Duodenal mucosa (tissue), 2 donors: ENCODE data around the gene NUPR1.
"Not testable (repeated sequence)": the region's sequence is repeated elsewhere in the genome, so short reads cannot be mapped to it uniquely, and the experiment has no call there.

Experiments used
- H3K27ac ChIP-seq: one replicate; pipeline ENCODE4 v1.7.0; 2013; ENCODE audit warnings: low read depth, low read length
- H3K27me3 ChIP-seq, 2 donors: one replicate each; pipeline ENCODE4 v1.7.0; 2013; ENCODE audit warnings: low read length in 2 of 2, control low read depth in 1 of 2; ENCODE audit not compliant: insufficient read depth in 2 of 2, control insufficient read depth in 1 of 2
- H3K36me3 ChIP-seq, 2 donors: one replicate each; pipeline ENCODE4 v1.7.0; 2013; ENCODE audit warnings: low read length in 2 of 2, control low read depth in 1 of 2; ENCODE audit not compliant: insufficient read depth in 2 of 2, control insufficient read depth in 1 of 2
- H3K4me1 ChIP-seq, 2 donors: one replicate each; pipeline ENCODE4 v1.7.0; 2013; ENCODE audit warnings: low read length in 2 of 2, control low read depth in 1 of 2; ENCODE audit not compliant: insufficient read depth in 2 of 2, control insufficient read depth in 1 of 2
- H3K4me3 ChIP-seq, 2 donors: one replicate each; pipeline ENCODE4 v1.7.0; 2013; ENCODE audit warnings: low read length in 2 of 2, low read depth in 1 of 2
- H3K9ac ChIP-seq, 2 donors: one replicate each; pipeline ENCODE4 v1.7.0; 2013; ENCODE audit warnings: low read length in 2 of 2, low read depth in 1 of 2
- H3K9me3 ChIP-seq, 2 donors: one replicate each; pipeline ENCODE4 v1.7.0; 2013; ENCODE audit warnings: low read length in 2 of 2, control low read depth in 1 of 2; ENCODE audit not compliant: control insufficient read depth in 1 of 2

The NUPR1 gene

GRCh38 chr16:28511031-28511430, 27.7 kb downstream of the NUPR1 start:
- Histone ChIP-seq H3K36me3 (no peaks in the 10 kb centered on the region), H3K9me3 (no peaks in the 10 kb centered on the region), H3K4me1 (peaks cover 0 to 3% of the 10 kb centered on the region in 2 donors), H3K9ac (no peak overlapping the region), H3K27me3 (no peaks in the 10 kb centered on the region), H3K27ac (no peak overlapping the region), H3K4me3 (no peak overlapping the region)

GRCh38 chr16:28505489-28506137, 33.2 kb downstream of the NUPR1 start:
- Histone ChIP-seq H3K27ac (no peak overlapping the region), H3K4me3 (no peak overlapping the region), H3K27me3 (no peaks in the 10 kb centered on the region), H3K4me1 (peaks cover 0 to 3% of the 10 kb centered on the region in 2 donors), H3K9ac (no peak overlapping the region), H3K9me3 (no peaks in the 10 kb centered on the region), H3K36me3 (no peaks in the 10 kb centered on the region)

GRCh38 chr16:28504707-28505404, 33.9 kb downstream of the NUPR1 start:
- H3K27me3 ChIP-seq: no peaks in the 10 kb centered on the region
- H3K9ac ChIP-seq: no peak overlapping the region

GRCh38 chr16:28503470-28504259, 35.1 kb downstream of the NUPR1 start:
- peaks cover 0 to 3% of the 10 kb centered on the region in 2 donors for H3K4me1 ChIP-seq
- H3K36me3 ChIP-seq: no peaks in the 10 kb centered on the region
- H3K9ac ChIP-seq: no peak overlapping the region
- H3K27me3 ChIP-seq: no peaks in the 10 kb centered on the region
- H3K9me3 ChIP-seq: no peaks in the 10 kb centered on the region
- H3K4me3 ChIP-seq: no peak overlapping the region
- H3K27ac ChIP-seq: no peak overlapping the region

More at GRCh38 chr16:28504707-28505404, 33.9 kb downstream of the NUPR1 start:
- peaks cover 0 to 3% of the 10 kb centered on the region in 2 donors for H3K4me1 ChIP-seq
- no peak overlapping the region for H3K27ac ChIP-seq
- H3K36me3 ChIP-seq: no peaks in the 10 kb centered on the region
- no peaks in the 10 kb centered on the region for H3K9me3 ChIP-seq
- no peak overlapping the region for H3K4me3 ChIP-seq

GRCh38 chr16:28502290-28502689, 36.5 kb downstream of the NUPR1 start:
- Histone ChIP-seq H3K4me1 (peaks cover 0 to 1% of the 10 kb centered on the region in 2 donors), H3K9me3 (no peaks in the 10 kb centered on the region), H3K36me3 (no peaks in the 10 kb centered on the region), H3K27me3 (no peaks in the 10 kb centered on the region), H3K4me3 (no peak overlapping the region), H3K9ac (no peak overlapping the region), H3K27ac (no peak overlapping the region)

DNA sequence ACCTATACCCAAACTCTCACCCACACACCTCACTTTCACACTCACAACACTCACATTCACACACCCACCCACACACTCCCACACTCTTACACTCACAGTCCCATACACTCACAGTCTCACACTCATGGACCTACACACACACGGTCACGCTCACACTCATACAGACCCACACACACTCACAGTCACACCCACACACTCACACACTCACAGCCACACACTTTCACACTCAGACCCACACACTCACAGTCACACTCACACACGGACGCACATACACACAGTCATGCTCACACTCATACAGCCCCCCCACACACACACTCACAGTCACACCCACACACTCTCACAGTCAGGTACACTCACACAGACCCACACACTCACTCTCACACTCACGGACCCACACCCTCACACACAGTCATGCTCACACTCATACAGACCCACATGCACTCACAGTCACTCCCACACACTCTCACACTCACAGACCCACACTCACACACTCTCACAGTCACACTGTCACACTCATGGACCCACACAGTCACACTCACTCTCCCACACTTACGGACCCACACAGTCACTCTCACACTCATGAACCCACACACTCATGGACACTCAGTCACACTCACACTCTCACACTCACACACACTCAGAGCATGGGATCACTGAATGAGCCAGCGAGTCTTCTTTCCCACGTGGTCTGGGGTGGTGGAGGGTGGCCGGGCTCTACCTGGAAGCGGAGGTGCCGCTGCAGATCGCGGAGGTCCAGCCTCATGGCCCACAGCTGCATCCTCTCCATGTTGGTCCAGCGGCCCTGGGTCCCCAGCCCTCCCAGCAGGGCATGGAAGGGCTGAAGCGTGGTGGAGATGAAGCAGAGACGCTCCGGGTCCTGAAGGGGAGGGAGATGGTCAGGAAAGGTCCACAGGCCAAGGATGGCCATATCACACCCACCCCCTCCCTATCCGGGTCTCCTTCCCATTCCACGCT, 37.2 kb downstream of the NUPR1 start:
- Histone ChIP-seq H3K9ac (no peak overlapping the region), H3K36me3 (no peaks in the 10 kb centered on the region), H3K9me3 (no peaks in the 10 kb centered on the region), H3K27me3 (no peaks in the 10 kb centered on the region), H3K4me3 (no peak overlapping the region), H3K27ac (no peak overlapping the region), H3K4me1 (peaks cover 0 to 6% of the 10 kb centered on the region in 2 donors)

DNA sequence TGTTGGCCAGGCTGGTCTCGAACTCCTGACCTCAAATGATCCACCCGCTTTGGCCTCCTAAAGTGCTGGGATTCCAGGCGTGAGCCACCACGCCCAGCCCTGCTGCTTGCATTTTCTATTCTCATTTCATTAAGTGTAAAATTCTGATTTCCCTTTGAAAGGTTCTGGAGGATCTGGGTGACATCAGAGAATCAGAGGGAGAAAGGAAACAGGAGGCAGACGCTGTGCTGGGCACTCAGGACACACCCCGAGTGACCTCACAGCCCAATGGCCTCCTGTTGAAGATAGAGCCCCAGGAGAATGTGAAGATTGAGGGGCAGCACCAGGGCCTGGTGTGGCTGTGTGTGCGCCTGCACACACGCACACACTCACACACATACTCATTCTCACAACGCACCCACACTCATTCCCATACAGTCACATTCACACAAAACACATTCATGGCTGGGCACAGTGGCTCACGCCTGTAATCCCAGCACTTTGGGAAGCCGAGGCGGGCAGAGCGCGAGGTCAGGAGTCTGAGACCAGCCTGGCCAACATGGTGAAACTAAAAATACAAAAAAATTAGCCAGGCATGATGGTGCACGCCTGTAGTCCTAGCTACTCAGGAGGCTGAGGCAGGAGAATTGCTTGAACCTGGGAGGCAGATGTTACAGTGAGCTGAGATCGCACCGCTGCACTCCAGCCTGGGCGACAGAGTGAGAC, 38.1 kb downstream of the NUPR1 start:
- not testable (repeated sequence) for H3K4me3 ChIP-seq, H3K27ac ChIP-seq, H3K4me1 ChIP-seq, H3K9ac ChIP-seq, H3K27me3 ChIP-seq, H3K36me3 ChIP-seq, H3K9me3 ChIP-seq

- no peaks in the 10 kb centered on the region for H3K27me3 ChIP-seq
- peaks cover 0 to 10% of the 10 kb centered on the region in 2 donors for H3K4me1 ChIP-seq
- H3K4me3 ChIP-seq: no peak overlapping the region
- H3K9ac ChIP-seq: no peak overlapping the region
- H3K36me3 ChIP-seq: no peaks in the 10 kb centered on the region
- no peaks in the 10 kb centered on the region for H3K9me3 ChIP-seq
- no peak overlapping the region for H3K27ac ChIP-seq
Observed at GRCh38 chr16:28499854-28500253, 38.9 kb downstream of the NUPR1 start.

DNA sequence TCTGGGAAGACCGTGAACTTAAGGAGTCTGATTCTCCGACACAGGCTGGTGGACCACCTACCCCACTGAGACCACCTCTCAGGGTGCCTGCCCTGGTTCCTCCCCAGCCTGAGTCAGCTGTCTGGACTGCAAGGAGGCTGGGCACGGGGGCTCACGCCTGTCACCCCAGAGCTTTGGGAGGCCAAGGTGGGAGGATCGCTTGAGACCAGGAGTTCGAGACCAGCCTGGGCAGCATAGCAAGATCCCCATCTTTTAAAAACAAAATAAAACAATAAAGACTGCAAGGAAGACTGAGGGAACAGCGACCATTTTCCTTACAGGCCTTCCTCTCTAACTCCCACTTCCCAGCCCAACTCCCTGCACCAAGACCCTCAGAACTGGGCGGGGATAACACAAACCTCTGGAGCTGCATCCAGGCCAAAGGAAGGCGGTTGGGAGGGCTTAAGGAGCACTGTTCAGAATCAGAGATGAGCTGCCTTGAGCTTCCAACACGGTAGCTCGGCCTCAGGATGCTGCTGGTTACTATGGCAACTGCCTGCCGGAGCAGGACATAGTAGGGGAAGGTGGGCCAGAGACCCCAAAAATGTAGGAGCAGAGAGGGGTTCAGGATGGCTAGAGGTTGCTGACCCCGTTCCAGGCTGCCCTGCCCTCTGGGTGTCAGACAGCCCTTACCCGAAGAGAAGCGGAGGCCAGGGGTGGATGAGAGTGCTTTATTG, 40.0 kb downstream of the NUPR1 start:
- Histone ChIP-seq H3K9ac (no peak overlapping the region), H3K27me3 (no peaks in the 10 kb centered on the region), H3K4me1 (peaks cover 0 to 16% of the 10 kb centered on the region in 2 donors), H3K9me3 (no peaks in the 10 kb centered on the region), H3K36me3 (no peaks in the 10 kb centered on the region), H3K4me3 (no peak overlapping the region), H3K27ac (no peak overlapping the region)
